Ovary (tissue), 9 donors: ENCODE results near the gene TBC1D1. TPM values are rescaled to one million over a fixed set of nuclear protein-coding genes. Genes with fewer than 3 reads are reported as not detected.

Experiments
- DNase-seq, 5 donors: peaks; one replicate each; pipeline ENCODE4 v3.0.0-alpha.2; 2019 to 2020
- H3K27ac ChIP-seq, 2 donors: fragments of 200-600 bp; one replicate each; pipeline versions ENCODE4 v1.5.1 to v1.8.0; 2019 to 2022
- H3K27me3 ChIP-seq: fragments of 200-600 bp; one replicate; pipeline ENCODE4 v1.8.0; 2022
- H3K36me3 ChIP-seq: fragments of 200-600 bp; sonication (generic); one replicate; pipeline ENCODE4 v1.5.1; 2019
- H3K4me1 ChIP-seq: one replicate; pipeline ENCODE4 v1.8.1; 2013; ENCODE audit warnings: mild to moderate bottlenecking, moderate library complexity; ENCODE audit not compliant: insufficient read depth
- H3K4me3 ChIP-seq: fragments of 200-600 bp; sonication (generic); one replicate; pipeline ENCODE4 v1.5.1; 2017
- H3K9me3 ChIP-seq, 2 donors: fragments of 200-600 bp in 1 of 2; sonication (generic) in 1 of 2; one replicate each; pipeline versions ENCODE4 v1.5.1 to v1.8.1; 2013 to 2019; ENCODE audit warnings: mild to moderate bottlenecking in 1 of 2, moderate library complexity in 1 of 2
- EP300 ChIP-seq: sonication (generic); formaldehyde crosslinking; IDR thresholded peaks from one replicate; pipeline ENCODE4 v1.6.1; 2017; ENCODE audit warnings: antibody characterized with exemption
- POLR2A ChIP-seq: fragments of 450-650 bp; IDR thresholded peaks from one replicate; pipeline ENCODE4 v1.6.1; 2017; ENCODE audit warnings: antibody characterized with exemption, mild to moderate bottlenecking, moderate library complexity
- WGBS, 3 donors: extraction: QIAGEN DNeasy Blood & Tissue Kit in 1 of 3; methylation state at CpG; one replicate each; pipeline versions ENCODE4 v1.1.5 to v1.1.7; 2013 to 2017; 5-methylcytosine and 5-hydroxymethylcytosine counted together
- intact Hi-C, 4 donors: fragments of 100-400 bp; cut with DNase I; formaldehyde crosslinking; loops; one replicate each; pipeline versions ENCODE4 v1.11.0 to v1.15.1; 2022 to 2023
- polyA plus RNA-seq, 2 donors: library from polyadenylated mRNA; stranded (reverse); fragments of 200-250 nt in 1 of 2; fragments of 350-450 nt in 1 of 2; fragmentation: Illumina TruSeq in 1 of 2; extraction: RNeasy Lipid Tissue Mini Kit (QIAGEN cat#74804) in 1 of 2; gene quantifications; one replicate each; pipeline ENCODE4 v1.2.3, GENCODE V29; 2013 to 2014
- total RNA-seq, 7 donors: library from RNA; depleted of rRNA in 2 of 7; stranded (reverse); fragments of >200 nt in 2 of 7; fragmentation: NEBNext Ultra II Directional in 3 of 7; extraction: Animal tissue kit (Norgen Biotek cat#: 25700) in 3 of 7; gene quantifications; one replicate each; pipeline versions ENCODE4 v1.1.0 to v1.2.4, GENCODE V29; 2016 to 2023
- TF ChIP-seq, protein P1 (sequence below), 3 donors: fragments of 450-650 bp in 2 of 3; fragments of 200-600 bp in 1 of 3; IDR thresholded peaks; one replicate each; pipeline versions ENCODE4 v1.5.1 to v1.8.0; 2016 to 2022; ENCODE audit warnings: antibody characterized with exemption in 3 of 3, mild to moderate bottlenecking in 1 of 3
- donor health status: DM: no; HTN: no; CAD: no; lungs with moderate emphysema.
- donor health status: DM: no; HTN: no; CAD: no.
- donor health status: Bipolar disorder and iron deficiency.
- donor health status: DM: yes; HTN: yes; CAD: no.
- donor health status: DM: no; HTN: no; CAD: no.
- donor health status: DM: yes; HTN: yes; CAD: no.

The TBC1D1 gene
- total and polyA plus RNA-seq, 9 donors: 39.5 to 104 (median 63.9) TPM

DNA sequence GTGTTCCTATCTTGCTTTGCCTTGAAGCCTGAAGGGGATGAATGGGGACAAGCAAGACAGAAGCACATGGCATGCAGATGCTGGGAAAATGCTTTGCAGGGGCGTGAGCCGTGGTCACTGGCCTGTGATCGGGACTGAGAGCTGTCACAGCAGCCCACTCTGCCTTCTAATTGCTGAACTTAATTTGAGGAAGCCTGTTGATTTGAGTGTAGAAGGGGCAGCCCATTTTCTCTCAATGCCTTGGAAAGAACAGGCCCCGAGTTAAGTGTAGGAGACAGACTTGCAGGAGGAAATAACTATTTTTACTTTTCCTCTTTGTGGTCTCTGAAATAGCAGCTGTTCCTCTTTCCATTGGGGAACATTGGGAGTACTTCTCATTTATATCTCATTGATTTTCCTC is 26.1 kb upstream of the TBC1D1 start:
- Histone ChIP-seq H3K36me3 (no peaks in the 10 kb centered on the region), H3K27me3 (no peaks in the 10 kb centered on the region), H3K27ac (no peak overlapping the region), H3K9me3 (no peaks in the 10 kb centered on the region), H3K4me3 (no peak overlapping the region), H3K4me1 (no peaks in the 10 kb centered on the region)
- intact Hi-C loops: no loop called here
- TF ChIP-seq EP300 (no peak), POLR2A (no peak)
- TF ChIP-seq, protein P1, sequence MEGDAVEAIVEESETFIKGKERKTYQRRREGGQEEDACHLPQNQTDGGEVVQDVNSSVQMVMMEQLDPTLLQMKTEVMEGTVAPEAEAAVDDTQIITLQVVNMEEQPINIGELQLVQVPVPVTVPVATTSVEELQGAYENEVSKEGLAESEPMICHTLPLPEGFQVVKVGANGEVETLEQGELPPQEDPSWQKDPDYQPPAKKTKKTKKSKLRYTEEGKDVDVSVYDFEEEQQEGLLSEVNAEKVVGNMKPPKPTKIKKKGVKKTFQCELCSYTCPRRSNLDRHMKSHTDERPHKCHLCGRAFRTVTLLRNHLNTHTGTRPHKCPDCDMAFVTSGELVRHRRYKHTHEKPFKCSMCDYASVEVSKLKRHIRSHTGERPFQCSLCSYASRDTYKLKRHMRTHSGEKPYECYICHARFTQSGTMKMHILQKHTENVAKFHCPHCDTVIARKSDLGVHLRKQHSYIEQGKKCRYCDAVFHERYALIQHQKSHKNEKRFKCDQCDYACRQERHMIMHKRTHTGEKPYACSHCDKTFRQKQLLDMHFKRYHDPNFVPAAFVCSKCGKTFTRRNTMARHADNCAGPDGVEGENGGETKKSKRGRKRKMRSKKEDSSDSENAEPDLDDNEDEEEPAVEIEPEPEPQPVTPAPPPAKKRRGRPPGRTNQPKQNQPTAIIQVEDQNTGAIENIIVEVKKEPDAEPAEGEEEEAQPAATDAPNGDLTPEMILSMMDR (IDR thresholded peaks at IDR 0.05): no peak
- 87 to 94% (median 88%) methylated on average over 4 of the region's 4 CpGs for WGBS, 3 donors
- DNase-seq: no peak

DNA sequence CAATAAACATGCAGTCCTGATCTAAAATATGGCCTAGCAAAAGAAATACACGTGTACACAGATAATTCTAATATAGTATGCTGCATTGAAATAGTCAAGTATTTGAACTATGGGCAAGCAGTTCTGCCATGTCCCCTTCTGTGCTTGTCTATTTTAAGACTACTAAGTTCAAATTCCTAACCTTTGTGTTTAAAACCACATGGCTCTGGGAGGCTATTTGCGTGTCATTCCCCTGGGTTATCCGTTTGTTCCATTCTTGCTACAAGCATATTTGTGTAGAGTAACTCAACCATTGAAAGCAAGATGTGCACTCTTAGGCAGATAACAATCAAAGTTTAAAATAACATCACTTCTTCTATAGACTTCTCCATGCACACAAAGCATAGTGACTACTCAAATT is 25.4 kb upstream of the TBC1D1 start:
- no peak for DNase-seq
- WGBS, 3 donors: 74 to 82% (median 79%) methylated on average over 3 of the region's 3 CpGs
- H3K27me3 ChIP-seq: no peaks in the 10 kb centered on the region
- H3K4me3 ChIP-seq: no peak overlapping the region
- no peaks in the 10 kb centered on the region for H3K4me1 ChIP-seq
- H3K9me3 ChIP-seq: no peaks in the 10 kb centered on the region
- intact Hi-C loops: no loop called here
- no peak overlapping the region for H3K27ac ChIP-seq
- TF ChIP-seq, protein P1 (IDR thresholded peaks at IDR 0.05): no peak
- TF ChIP-seq POLR2A (no peak), EP300 (no peak)
- H3K36me3 ChIP-seq: no peaks in the 10 kb centered on the region

DNA sequence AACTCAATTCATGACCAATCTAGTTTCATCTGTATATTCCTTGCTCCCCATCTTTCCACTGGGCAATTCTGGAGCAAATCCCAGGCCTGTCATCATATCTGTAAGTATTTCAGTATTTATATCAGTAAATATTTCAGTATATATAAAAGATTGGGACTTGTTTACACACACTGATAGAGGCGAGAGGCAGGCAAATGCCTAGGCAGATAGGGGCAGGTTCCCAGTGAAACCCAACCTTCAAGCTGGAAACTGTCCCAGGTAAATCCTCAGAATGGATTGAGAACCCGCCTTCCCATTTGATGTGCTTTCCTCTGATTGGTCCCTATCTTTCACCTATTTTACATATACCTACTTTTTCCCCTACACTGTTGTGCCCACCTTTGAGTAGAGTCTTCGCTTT is 23.8 kb upstream of the TBC1D1 start:
- TF ChIP-seq POLR2A (no peak), EP300 (no peak)
- TF ChIP-seq, protein P1 (IDR thresholded peaks at IDR 0.05): no peak
- intact Hi-C loops: no loop called here
- WGBS, 3 donors: 98 to 99% (median 98%) methylated on average over 3 of the region's 3 CpGs
- Histone ChIP-seq H3K9me3 (no peaks in the 10 kb centered on the region), H3K27ac (no peak overlapping the region), H3K36me3 (no peaks in the 10 kb centered on the region), H3K4me1 (no peaks in the 10 kb centered on the region), H3K27me3 (no peaks in the 10 kb centered on the region), H3K4me3 (no peak overlapping the region)
- no peak for DNase-seq

DNA sequence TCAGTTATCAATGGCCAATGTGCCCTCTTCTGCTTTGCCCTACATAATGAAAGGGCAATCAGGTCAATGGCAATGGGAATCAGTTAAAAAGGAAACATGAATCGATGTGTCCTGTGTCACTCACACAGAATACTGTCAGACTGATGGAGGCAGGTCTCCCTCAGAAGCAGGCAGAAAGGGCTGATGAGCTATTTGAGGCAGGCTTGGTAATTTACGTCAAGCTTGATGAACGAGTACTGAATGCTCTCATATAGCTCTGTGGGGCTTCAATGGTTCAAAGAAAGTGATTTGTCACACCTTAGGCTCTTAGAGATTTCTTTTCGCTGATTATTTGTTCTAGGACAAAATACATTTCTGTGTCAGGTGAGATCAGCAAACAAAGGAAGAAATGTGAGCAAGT is 22.6 kb upstream of the TBC1D1 start:
- Histone ChIP-seq H3K27ac (no peak overlapping the region), H3K4me3 (no peak overlapping the region), H3K4me1 (no peaks in the 10 kb centered on the region), H3K27me3 (no peaks in the 10 kb centered on the region), H3K36me3 (no peaks in the 10 kb centered on the region), H3K9me3 (no peaks in the 10 kb centered on the region)
- 88 to 93% (median 93%) methylated on average over 4 of the region's 4 CpGs for WGBS, 3 donors
- intact Hi-C loops: no loop called here
- TF ChIP-seq, protein P1 (IDR thresholded peaks at IDR 0.05): no peak
- TF ChIP-seq POLR2A (no peak), EP300 (no peak)
- DNase-seq: no peak
